ENCODE results near the gene NDUFB10.

GRCh38 chr16:1932050-1933028, 27.0 kb upstream of the NDUFB10 start:
- no peak for TF ChIP-seq EZH2 (IDR thresholded peaks at IDR 0.05; ENCODE audit: insufficient read depth, low read length)
- no peak for TF ChIP-seq CTCF (IDR thresholded peaks at IDR 0.05; ENCODE audit: insufficient read depth, low read depth, low read length)
